GM21786 (cell line): ENCODE data around the gene THSD4.

ENCODE experiments used
- ATAC-seq: cut with Tn5 transposase; IDR thresholded peaks from one replicate; pipeline ENCODE4 v1.9.1; 2021; ENCODE audit not compliant: unreplicated experiment

Gene THSD4

GRCh38 chr15:71473751-71474150, 358.5 kb downstream of the THSD4 start:
- no peak for ATAC-seq

GRCh38 chr15:71476823-71477222, 361.6 kb downstream of the THSD4 start:
- no peak for ATAC-seq

GRCh38 chr15:71480556-71480955, 365.3 kb downstream of the THSD4 start:
- ATAC-seq: no peak

GRCh38 chr15:71484080-71484479, 368.8 kb downstream of the THSD4 start:
- no peak for ATAC-seq

- ATAC-seq: no peak
Observed at GRCh38 chr15:71485094-71485693, 369.9 kb downstream of the THSD4 start.

GRCh38 chr15:71489570-71489969, 374.3 kb downstream of the THSD4 start:
- ATAC-seq: no peak

GRCh38 chr15:71493526-71493925, 378.3 kb downstream of the THSD4 start:
- ATAC-seq: no peak

GRCh38 chr15:71494563-71495397, 379.5 kb downstream of the THSD4 start:
- no peak for ATAC-seq

- no peak for ATAC-seq
Observed at GRCh38 chr15:71495398-71495780, 380.1 kb downstream of the THSD4 start.

GRCh38 chr15:71496336-71496955, 381.2 kb downstream of the THSD4 start:
- ATAC-seq: no peak

GRCh38 chr15:71501344-71502076, 386.2 kb downstream of the THSD4 start:
- no peak for ATAC-seq

GRCh38 chr15:71502077-71502432, 386.8 kb downstream of the THSD4 start:
- ATAC-seq: no peak

GRCh38 chr15:71505962-71506361, 390.7 kb downstream of the THSD4 start:
- ATAC-seq: no peak

- ATAC-seq: no peak
Observed at GRCh38 chr15:71506946-71507345, 391.7 kb downstream of the THSD4 start.

- ATAC-seq: no peak
Observed at GRCh38 chr15:71508081-71508682, 392.9 kb downstream of the THSD4 start.

GRCh38 chr15:71509139-71509538, 393.9 kb downstream of the THSD4 start:
- no peak for ATAC-seq

- ATAC-seq: no peak
Observed at GRCh38 chr15:71510763-71511162, 395.5 kb downstream of the THSD4 start.

GRCh38 chr15:71511796-71512681, 396.8 kb downstream of the THSD4 start:
- ATAC-seq: no peak

GRCh38 chr15:71512682-71513006, 397.4 kb downstream of the THSD4 start:
- ATAC-seq: no peak
